ENCODE measurements around the gene TMEM54.

DNA sequence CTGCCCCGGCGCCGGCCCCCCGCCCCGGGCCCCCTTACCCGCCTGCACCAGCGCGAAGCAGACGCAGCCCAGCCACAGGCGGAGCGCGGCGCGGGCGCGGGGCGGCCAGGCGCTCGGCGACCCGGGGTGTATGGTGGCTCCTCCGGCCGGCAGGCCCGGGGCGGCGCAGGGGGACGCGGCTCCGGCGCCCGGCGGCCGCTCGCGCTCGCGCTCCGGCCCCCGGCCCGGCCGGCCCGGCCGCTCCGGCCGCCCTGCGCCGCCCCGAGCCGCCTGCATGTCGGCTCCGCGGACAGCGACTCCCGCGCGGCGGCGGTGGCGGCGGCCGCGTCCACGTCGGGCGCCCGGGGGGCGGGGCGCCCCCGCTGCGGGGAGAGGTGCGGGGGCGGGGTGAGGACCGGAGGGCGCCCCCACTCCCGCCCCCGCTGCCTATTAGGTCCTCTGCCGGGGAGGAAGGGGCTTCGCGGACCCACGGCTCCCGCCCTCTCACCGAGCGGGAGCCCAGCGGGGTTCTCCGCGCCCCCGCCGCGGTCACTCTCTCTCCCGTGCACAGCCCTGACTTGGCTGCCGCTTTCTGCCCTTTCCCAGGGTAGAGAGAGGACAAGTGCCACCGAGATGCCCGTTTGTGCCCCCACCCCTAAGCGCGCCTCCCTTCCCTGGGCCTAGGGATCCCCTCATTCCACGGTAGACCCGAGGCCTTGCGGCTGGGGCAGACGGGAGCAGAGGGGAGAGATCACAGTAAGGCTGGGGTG lies 30.4 kb downstream of the TMEM54 start, which contains the start of gene FNDC5:
- no peak for TF ChIP-seq ZNF658 (tag by site-specific recombination; IDR thresholded peaks at IDR 0.05)
- TF ChIP-seq ZBTB1 (tag by site-specific recombination; IDR thresholded peaks at IDR 0.05) = no peak
- no peak for TF ChIP-seq BCL11A (tag by site-specific recombination; IDR thresholded peaks at IDR 0.05; ENCODE audit: low read depth)
- TF ChIP-seq, protein P1, sequence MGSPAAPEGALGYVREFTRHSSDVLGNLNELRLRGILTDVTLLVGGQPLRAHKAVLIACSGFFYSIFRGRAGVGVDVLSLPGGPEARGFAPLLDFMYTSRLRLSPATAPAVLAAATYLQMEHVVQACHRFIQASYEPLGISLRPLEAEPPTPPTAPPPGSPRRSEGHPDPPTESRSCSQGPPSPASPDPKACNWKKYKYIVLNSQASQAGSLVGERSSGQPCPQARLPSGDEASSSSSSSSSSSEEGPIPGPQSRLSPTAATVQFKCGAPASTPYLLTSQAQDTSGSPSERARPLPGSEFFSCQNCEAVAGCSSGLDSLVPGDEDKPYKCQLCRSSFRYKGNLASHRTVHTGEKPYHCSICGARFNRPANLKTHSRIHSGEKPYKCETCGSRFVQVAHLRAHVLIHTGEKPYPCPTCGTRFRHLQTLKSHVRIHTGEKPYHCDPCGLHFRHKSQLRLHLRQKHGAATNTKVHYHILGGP (tag by site-specific recombination; IDR thresholded peaks at IDR 0.05) = no peak
- no peak for TF ChIP-seq ZNF184 (tag by site-specific recombination; IDR thresholded peaks at IDR 0.05)
- no peak; the same call in 1 of the 2 replicates for TF ChIP-seq CTCF (tag by site-specific recombination; IDR thresholded peaks at IDR 0.05)
- no peak for TF ChIP-seq ZSCAN18 (tag by site-specific recombination; IDR thresholded peaks at IDR 0.05)
- no peak for TF ChIP-seq ZNF513 (tag by site-specific recombination; IDR thresholded peaks at IDR 0.05)
- TF ChIP-seq, protein P2, sequence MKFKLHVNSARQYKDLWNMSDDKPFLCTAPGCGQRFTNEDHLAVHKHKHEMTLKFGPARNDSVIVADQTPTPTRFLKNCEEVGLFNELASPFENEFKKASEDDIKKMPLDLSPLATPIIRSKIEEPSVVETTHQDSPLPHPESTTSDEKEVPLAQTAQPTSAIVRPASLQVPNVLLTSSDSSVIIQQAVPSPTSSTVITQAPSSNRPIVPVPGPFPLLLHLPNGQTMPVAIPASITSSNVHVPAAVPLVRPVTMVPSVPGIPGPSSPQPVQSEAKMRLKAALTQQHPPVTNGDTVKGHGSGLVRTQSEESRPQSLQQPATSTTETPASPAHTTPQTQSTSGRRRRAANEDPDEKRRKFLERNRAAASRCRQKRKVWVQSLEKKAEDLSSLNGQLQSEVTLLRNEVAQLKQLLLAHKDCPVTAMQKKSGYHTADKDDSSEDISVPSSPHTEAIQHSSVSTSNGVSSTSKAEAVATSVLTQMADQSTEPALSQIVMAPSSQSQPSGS (tag by site-specific recombination; IDR thresholded peaks at IDR 0.05; ENCODE audit: low read depth) = no peak
- no peak for TF ChIP-seq ZNF394 (tag by site-specific recombination; IDR thresholded peaks at IDR 0.05; ENCODE audit: borderline replicate concordance)
- no peak for TF ChIP-seq ZNF585B (tag by site-specific recombination; IDR thresholded peaks at IDR 0.05)
- no peak for TF ChIP-seq PRDM1 (tag by site-specific recombination; IDR thresholded peaks at IDR 0.05)

All from HEK293 (cell line).